ENCODE results near the gene NSD1.

NSD1 gene

GRCh38 chr5:177097016-177097985 is 36.3 kb upstream of the NSD1 start:
- DNase-seq, result no peak

GRCh38 chr5:177098120-177098469 is 35.5 kb upstream of the NSD1 start:
- no peak for DNase-seq

- DNase-seq, result no peak
Observed at GRCh38 chr5:177098470-177099141, 35.0 kb upstream of the NSD1 start.

DNA sequence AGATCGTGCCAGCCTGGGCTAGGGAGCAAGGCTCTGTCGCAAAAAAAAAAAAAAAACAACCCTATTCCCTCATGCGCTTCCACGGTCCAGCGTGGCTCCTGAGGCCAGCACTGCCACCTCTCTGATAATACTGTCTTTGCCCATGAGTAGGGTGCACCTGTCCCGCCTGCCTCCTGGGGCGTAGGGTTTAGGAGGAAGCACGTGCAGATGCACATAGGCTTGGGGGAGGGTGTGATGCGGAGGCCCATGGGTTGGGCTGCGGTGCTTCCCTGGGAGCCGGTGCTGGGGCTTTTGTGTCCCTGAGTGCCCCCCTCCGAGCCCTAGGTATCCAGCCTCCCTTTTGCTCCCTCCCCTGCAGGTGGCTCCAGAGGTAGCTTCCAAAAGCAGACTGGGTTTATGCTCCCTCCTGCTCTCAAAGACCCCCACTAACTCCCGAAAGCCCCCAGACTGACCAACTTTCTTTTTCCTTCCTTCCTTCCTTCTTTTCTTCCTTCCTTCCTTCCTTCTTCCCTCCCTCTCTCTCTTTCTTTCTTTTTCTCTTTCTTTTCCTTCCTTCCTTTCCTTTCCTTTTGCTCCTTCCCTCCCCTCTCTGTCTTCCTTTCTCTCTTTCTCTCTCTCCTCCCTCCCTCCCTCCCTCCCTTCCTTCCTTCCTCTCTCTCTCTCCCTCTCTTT is 34.0 kb upstream of the NSD1 start:
- no peak for DNase-seq

- DNase-seq, result no peak
Observed at GRCh38 chr5:177100714-177101121, 32.9 kb upstream of the NSD1 start.

GRCh38 chr5:177103523-177104253 is 29.9 kb upstream of the NSD1 start:
- no peak for DNase-seq

DNA sequence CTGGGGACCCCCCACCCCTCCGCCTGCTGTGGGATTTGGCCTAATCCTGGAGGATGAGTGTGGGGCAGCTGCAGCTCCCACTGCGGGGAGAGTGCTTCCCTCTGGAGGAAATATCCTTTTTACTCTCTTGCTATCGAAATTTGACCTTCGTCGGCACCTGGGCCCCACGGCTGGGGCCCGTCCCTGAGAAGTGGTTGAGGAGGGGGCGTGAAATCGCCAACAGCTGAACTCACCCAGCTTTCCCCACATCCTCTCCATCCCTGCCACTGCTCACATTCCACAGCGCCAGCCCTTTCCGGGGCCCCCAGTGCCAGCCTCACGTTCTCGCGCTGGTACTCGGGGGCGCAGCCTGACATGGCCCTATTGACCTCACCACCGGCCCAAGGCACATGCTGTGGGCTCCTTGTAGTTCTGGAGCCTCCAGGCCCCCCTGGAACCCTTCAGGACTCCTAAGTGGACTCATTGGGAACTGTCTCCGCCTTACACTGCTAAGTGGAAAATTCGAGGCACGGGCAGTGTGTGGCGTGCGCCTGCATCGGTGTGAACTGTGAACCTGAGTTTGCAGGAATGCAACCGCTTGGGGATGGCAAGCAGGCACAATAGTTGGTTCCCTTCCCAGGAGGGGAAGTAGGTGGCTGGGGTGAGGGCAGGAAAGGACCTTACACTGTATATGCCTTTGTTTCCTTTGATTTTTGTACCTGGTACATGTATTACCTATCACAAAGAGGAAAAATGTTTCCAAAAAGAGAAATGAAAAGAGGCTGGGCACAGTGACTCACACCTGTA is 27.7 kb upstream of the NSD1 start:
- DNase-seq, result no peak

DNA sequence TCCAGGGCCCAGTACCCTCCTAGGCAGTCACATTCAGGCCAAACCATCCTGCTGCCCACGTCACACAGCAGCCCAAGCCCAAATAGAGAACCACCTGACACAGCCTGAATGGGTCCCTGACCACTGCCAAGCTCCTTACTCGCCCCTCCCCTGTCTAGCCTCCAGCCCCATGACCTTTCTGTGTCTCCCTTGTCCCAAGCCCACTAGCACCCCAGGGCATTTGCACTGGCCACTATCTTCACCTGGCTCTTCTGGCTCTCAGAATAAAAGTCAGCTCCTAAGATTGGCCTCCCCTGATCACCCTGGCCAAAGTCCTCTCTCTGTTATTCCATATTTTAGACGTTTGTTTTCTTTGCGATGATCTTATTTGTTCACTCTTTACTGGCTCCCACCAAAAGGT is 26.4 kb upstream of the NSD1 start:
- no peak for DNase-seq

- no peak for DNase-seq
Observed at GRCh38 chr5:177109810-177110209, 23.8 kb upstream of the NSD1 start.

- DNase-seq, result peak in 1 of 2 experiments; percentile 53
Observed at GRCh38 chr5:177111720-177112394, 21.7 kb upstream of the NSD1 start.

- no peak for DNase-seq
Observed at GRCh38 chr5:177112589-177113220, 20.9 kb upstream of the NSD1 start.

GRCh38 chr5:177113566-177114424 is 19.8 kb upstream of the NSD1 start:
- DNase-seq, result peak in 1 of 2 experiments; percentile 81

DNA sequence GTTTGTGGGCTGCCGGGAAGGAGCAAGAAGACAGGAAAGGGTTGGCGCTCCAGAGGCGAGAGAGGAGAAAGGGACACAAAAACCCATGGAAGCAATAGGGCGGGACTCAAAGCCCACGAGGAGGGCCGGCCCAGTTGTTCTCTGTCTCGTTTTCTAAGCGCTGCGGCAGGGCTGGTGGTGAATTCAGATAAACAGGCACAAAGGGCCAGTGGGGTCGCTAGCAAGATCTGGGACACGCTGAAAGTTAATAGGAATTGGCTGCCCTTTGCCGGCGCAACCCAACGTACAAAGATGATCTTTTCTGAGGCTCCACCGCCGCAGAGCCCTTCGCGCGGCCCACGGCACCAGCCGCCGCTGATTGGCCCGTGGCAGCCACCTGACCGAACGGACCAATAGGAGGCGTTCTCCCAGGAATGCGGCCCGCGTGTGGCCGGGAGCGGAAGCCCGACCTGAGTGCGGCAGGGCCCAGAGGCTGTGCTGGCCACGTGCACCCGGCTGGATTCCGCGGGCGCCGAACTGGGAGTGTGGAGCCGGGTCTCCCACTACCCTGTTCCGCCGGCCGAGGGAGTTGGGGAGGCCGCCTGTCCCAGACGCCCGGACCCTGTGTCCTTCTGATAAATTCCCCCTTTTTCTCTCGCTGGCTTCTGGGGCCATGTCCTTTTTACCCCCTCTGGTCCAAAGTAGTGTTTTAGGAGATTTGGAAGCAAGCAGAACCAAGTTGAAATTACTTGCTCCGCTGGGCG is 16.8 kb upstream of the NSD1 start:
- no peak for DNase-seq

- no peak for DNase-seq
Observed at GRCh38 chr5:177117441-177118045, 16.0 kb upstream of the NSD1 start.

DNA sequence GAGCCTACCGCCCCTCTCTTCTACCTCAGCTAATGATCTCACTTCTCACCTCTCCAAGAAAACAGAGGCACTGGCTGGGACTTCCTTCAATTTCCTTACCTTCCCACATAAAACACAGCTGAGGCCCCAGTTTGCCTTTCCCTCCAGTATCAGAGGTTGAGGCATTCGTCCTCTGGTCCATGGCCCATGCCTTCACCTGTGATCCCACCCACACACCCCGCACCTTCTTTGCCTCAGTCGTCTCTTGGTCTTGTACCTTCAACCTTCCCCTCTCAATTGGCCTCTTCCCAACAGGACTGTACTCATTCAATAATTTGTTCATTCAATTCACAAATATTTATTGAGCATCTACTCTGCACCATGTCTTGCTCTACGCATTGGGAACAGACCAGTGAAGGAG is 11.0 kb upstream of the NSD1 start:
- DNase-seq, result no peak

- DNase-seq, result no peak
Observed at GRCh38 chr5:177123789-177124485, 9.6 kb upstream of the NSD1 start.

DNA sequence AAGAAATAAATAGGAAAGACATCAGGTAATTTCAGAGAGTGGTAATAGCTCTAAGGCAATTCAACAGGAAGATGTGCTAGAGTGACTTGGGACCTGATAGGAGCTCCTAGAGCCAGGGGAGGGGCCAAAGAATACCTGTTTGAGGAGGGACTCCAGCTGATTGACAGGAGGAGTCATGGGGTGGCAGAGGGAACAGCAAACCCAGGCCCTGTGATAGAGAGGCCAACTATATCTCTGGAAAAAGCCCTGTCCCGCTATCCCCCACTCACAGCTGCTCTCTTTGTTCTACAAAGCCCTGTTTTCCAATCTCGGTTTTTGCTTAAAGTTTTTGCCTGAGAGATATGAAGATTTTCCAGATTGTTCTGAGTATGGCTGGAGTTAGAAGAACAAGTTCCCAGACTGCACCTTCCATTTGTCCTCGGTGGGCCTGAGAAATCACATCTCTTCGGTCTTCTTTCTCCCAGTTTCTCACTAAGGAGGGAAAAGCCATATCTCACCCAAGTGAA is 9.0 kb upstream of the NSD1 start:
- DNase-seq, result no peak

DNA sequence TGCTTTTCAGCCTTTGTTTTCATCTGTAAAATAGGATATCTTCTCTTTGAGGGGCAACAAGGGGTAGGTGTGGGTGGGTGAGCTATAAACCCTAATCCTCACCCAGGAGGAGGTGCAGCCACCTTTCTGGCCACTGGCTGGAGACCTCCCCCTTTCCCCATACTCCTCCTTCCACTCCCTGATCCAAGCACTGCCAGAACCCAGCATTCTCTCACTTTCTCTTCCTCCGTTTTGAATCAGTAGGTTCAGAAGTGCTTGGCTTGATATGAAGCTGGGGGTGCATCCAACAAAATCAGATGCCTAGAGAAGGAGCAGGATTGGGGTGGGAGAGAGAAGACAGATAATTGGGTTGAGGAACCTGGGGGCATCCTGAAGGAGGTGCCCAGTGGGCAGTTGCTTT is 6.8 kb upstream of the NSD1 start:
- DNase-seq, result no peak

Data from SW 1271 (cell line).